NCI-H1694 (cell line): ENCODE data around the gene KCNJ6.

Source experiments
- DNase-seq: peaks from one replicate; lab custom pipeline; 2025; lab: John Stamatoyannopoulos, UW

KCNJ6 gene

DNA sequence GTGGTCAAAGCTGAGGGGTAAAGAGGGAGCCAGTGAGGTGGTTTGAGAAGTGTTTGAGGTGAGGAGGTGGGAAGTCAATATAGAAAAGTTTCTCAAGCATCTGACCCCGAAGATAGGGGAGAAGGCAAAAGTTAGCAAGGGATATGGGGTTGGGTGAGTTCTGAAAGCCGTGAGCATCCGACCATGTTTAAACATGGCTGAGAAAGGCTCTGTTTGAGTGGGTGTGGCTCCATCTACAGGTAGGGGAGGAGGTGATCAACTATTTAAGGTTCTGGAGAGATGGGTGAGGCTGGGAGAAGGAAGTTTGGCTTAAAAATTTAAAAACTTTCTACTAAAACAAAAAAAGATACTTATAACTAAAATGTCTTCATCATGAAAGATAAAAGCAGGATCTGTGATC is 273.8 kb downstream of the KCNJ6 start:
- DNase-seq, result no peak

DNA sequence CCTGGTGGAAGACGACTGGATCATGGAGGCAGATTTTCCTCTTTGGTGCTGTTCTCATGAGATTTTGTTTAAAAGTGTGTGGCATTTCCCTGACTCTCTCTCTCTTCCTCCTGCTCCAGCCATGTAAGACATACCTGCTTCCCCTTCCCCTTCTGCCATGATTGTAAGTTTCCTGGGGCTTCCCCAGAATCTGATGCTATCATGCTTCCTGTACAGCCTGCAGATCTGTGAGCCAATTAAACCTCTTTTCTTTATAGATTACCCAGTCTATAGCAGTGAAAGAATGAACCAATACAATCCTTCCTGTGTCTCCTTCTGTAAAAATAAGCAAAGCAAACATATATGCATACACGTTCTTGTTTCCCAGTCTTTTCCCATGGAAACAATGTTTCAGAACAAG is 276.5 kb downstream of the KCNJ6 start:
- no peak for DNase-seq

DNA sequence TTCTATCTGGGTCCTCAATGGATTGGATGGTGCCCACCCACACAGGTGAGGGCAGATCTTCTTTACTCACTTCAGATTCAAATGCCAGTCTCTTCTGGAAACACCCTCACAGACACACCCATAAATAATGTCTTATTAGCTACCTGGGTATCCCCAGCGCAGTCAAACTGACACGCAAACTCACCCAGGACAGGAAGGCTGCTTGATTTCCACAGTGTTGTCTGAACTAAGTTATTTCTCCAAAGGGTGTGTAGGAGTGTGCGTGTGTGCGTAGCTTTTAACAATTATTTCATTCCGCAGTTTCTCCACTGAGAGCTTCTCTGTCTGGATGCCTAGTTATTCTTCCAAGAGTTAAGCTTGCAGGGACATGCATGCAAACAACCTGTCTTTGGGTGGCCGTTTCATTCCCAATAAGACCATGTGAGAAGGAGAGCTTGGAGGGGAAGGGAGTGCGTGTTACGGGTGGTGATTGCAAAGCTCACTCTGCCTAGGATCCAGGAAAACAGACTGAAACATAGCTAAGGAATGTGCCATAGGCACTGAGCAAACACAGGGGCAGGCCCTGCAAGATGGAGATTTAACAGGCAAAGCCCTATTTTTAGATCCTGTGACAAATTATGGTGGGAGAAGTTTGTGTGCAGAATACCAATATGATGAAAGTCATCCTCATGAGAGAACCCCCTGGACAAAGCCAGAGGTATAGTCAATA is 280.0 kb downstream of the KCNJ6 start:
- DNase-seq, result no peak

DNA sequence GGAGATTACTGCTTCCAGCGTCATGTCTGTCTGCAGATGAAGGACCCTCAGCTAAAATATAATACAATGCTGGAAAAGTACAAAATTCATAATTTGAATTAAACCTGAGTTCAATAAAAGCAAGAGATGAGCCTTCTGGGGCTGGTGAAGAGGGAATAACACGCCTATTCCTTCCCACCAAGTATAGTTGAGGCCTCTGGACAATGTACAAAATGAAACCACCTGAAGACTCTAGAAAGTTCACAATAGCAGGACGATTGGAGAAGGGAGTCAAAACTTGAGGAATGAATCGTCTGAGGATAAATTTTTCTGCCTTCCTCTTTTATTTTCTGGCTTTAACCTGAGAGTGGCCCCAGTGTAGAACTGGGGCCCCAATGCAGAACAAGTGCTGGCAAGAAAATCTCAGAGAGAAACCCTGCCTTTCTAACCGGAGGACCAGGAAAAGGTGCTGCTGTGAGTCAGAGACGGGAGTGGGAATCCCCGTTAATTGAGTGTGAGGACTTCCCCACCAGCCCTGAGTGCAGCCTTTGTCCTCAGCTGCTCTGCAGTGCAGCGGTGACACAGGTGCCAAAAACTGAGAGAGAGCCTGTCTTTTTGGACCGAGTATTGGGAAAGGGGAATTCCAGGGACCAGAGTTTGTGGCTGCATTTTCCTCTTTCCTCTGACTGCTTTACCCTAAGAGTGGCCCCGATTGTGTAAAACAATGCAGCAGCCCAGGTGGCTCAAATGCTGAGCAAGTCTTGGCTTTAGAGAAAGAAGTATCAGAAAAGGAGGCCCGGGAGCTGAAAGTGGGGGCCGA is 284.7 kb downstream of the KCNJ6 start:
- DNase-seq, result no peak

GRCh38 chr21:37630872-37631271 is 285.4 kb downstream of the KCNJ6 start:
- no peak for DNase-seq

DNA sequence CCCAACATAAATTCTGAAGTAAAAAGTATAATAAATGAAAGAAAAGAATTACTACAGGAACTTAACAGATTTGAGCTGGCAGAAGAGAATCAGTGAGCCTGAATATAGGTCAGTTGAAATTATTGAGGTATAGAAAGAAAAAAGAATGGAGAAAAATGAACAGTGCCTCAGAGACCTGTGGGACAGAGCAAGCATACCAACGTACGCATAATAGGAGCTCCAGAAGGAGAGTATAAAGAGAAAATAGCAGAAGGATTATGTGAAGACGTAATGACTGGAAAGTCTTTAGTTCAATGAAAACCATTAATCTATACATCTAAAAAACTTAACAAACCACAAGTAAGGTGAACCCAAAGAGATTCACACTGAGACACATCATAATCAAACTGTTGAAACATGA is 287.9 kb downstream of the KCNJ6 start:
- DNase-seq, result no peak

DNA sequence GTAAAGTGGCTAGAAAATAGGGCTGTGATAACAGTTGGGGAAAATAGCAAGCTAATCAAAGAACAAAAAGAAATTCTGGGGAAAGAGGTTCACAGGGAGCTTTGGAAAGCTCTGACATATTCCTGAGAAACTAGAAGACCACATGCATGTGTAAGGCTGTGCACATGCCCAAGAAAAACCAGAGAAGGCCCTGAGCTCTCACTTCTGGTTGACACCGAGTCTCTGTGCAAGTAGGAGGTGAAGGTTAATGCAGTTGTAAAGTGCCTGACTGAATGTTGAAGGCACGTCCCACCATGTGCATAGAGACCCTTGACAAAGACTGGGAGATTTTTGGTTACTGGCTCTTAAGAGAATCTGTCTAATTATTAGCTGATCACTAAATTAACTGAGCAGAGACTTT is 288.7 kb downstream of the KCNJ6 start:
- no peak for DNase-seq

DNA sequence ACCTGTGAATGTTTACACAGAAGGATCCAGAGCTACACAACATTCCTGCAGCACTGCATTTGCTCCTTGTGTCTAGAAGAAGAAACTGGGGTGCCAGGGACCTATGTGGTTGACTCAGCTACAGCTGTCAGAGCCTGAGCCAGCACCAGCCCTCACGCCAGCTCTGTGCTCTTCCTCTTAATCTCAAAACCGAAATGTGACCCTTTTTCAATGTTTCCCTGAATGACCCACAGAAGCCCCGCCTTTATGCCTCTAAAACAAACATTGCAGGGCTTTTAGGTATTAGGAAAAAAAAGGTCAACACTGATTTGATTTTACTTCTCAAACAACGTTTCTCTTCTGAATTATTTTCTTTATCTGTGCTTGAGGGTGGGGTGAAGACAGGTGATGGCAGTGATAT is 289.2 kb downstream of the KCNJ6 start:
- DNase-seq, result no peak

GRCh38 chr21:37626320-37626719 is 289.9 kb downstream of the KCNJ6 start:
- DNase-seq, result no peak

GRCh38 chr21:37623689-37624088 is 292.6 kb downstream of the KCNJ6 start:
- DNase-seq, result no peak

DNA sequence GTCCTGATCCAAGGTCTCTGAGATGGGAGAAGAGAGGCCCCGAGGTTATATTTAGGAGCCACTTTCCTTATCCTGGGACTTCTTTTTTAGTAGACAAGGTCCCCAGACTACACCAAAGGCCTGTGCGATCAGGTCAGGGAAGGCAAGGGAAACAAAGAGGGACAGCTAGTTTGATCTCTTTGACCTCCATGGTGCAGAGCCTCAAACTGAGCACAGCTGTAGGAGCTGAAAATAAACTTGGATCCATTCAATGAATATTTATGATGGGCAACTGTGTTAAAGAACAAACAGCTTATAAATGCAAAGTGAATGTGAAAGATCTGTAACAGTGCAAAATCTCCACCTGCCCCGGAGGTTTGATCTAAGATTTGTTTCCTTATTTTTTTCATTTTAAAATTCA is 293.1 kb downstream of the KCNJ6 start:
- DNase-seq, result no peak

- DNase-seq, result no peak
Observed at GRCh38 chr21:37622755-37623154, 293.5 kb downstream of the KCNJ6 start.

DNA sequence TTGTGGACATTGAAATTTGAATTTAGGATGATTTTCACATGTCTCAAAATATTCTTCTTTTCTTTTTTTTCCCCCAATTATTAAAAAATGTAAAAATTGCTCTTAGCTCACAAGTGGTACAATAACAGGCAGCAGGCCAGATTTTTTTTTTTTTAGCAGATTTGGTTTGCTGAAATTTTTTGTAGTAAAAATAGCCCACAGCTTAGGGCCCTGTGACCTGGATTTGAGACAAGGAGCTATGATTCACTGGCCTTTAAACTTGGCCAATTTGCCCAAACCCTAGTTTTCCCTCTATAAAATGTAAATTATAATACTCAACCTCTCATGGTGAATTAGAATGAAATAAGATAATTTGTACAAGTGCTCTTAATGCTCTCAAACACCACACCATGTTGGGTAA is 295.9 kb downstream of the KCNJ6 start:
- no peak for DNase-seq

DNA sequence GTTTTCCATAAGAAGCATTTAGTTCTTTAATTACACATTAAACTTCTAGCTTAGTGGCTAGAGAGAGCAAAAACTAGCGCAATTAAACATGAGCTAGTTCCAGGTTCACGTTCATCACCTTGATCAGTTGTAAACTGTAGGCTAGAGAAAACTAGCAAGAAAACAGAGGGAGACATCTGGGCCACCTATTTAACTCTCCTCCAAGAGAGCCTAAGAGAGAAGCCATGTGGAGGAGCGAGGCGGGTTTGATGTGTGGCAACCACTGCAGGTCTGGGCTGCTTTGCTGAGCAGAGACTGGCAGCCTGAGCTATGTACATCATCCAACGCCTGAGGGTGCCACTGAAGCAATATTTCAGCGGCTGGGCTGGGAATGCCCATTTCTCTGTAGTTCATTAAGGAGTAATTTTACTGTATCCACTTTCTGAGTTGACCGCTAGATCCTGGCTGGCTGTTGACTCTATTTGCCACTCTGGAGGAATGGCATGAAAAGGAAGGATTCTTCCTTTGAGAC is 296.7 kb downstream of the KCNJ6 start:
- no peak for DNase-seq

- no peak for DNase-seq
Observed at GRCh38 chr21:37618081-37618480, 298.2 kb downstream of the KCNJ6 start.

GRCh38 chr21:37615962-37616361 is 300.3 kb downstream of the KCNJ6 start:
- no peak for DNase-seq

- DNase-seq, result no peak
Observed at GRCh38 chr21:37614351-37614875, 301.8 kb downstream of the KCNJ6 start.

- no peak for DNase-seq
Observed at GRCh38 chr21:37607081-37607480, 309.2 kb downstream of the KCNJ6 start.

DNA sequence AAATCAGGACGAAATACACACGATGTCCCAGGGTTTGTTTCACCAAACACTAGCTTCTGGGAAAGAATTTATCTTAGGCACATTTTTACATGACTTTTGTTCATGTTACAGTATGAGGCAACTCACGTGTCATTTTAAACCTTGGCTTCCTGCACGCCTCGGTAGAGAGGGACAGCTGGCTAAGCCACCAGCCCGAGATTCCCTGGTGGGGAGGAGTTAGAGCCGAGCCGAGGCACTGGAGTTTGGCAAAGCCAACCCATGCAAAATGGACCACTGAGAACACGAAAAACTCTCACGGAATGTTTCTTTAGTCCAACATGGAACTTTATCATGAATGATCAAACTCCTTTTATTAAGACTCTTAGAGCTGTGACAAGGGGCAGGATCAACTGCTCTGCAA is 309.7 kb downstream of the KCNJ6 start:
- DNase-seq, result no peak

DNA sequence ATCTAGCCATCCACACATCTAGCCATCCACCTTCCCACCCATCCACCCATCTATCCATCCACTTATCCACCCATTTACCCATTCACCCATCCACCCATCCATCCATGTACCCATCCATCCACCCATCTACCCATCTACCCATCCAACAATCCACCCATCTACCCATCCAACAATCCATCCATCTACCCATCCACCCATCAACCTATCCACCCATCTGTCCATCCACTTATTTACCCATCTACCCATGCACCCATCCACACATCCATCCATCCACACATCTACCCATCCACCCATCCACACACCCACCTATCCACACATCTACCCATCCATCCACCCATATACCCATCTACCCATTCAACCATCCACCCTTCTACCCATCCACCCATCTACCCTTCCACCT is 311.3 kb downstream of the KCNJ6 start:
- no peak for DNase-seq

GRCh38 chr21:37603129-37603528 is 313.1 kb downstream of the KCNJ6 start:
- no peak for DNase-seq

- no peak for DNase-seq
Observed at GRCh38 chr21:37601915-37602314, 314.3 kb downstream of the KCNJ6 start.

DNA sequence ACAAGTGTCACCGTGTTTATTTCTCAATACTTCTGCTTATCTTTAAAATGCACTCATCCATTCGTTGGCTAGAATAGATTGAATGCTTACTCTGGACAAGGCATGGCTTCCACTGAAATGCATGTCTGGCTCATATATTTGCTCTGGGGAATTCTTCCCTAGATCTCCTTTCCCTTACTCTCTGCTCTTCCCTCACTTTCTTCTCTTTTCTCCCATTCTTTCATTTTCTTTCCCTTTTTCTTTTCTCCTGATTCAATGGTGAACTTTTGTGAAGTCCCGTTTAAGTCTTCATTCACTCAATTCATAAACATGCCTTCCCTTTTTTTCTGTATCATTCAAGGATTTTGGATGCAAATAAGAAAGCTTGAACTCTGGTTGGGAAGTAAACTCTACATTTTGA is 315.2 kb downstream of the KCNJ6 start:
- DNase-seq, result no peak
